WTC11 (cell line): ENCODE measurements around the gene ACTN1. TPM values are rescaled to one million over a fixed set of nuclear protein-coding genes. Genes with fewer than 3 reads are reported as not detected.

Source experiments
- ATAC-seq: fragments of 200-7000 bp; cut with Tn5 transposase; 2 replicates; pipeline ENCODE4 v1.10.0; 2021; ENCODE audit warnings: mild to moderate bottlenecking, moderate library complexity
- CTCF ChIA-PET: fragments of 300-600 bp; sonication (Branson Sonifier 250); formaldehyde crosslinking; loops from one replicate; lab custom pipeline; 2021; ENCODE audit warnings: antibody characterized with exemption; lab: Charles Lee
- POLR2A ChIA-PET: fragments of 350-600 bp; sonication (Branson Sonifier 250); formaldehyde crosslinking; loops from one replicate; lab custom pipeline; 2021; ENCODE audit warnings: antibody characterized with exemption; lab: Charles Lee
- DNase-seq: peaks from one replicate; pipeline ENCODE4 v3.0.0; 2021; ENCODE audit warnings: low spot score
- H3K27ac Mint-ChIP-seq: 2 replicates; pipeline ENCODE4 v1.8.0; 2021; ENCODE audit warnings: mixed read lengths
- H3K27me3 Mint-ChIP-seq: 2 replicates; pipeline ENCODE4 v1.8.0; 2021; ENCODE audit warnings: low read depth, mild to moderate bottlenecking, moderate library complexity, mixed read lengths
- H3K36me3 Mint-ChIP-seq: 2 replicates; pipeline ENCODE4 v1.8.0; 2021; ENCODE audit warnings: mixed read lengths
- H3K4me1 Mint-ChIP-seq: 2 replicates; pipeline ENCODE4 v1.8.0; 2022; ENCODE audit warnings: mixed read lengths
- H3K4me3 Mint-ChIP-seq: 2 replicates; pipeline ENCODE4 v1.8.0; 2021; ENCODE audit warnings: mild to moderate bottlenecking, moderate library complexity, mixed read lengths
- H3K9me3 Mint-ChIP-seq: 2 replicates; pipeline ENCODE4 v1.8.0; 2021; ENCODE audit warnings: mixed read lengths
- ATF3 ChIP-seq: sonication (generic); formaldehyde crosslinking; conservative IDR thresholded peaks from 2 replicates; pipeline ENCODE4 v1.8.1; 2022; ENCODE audit warnings: mild to moderate bottlenecking, missing genetic modification reagents
- CBFB ChIP-seq: sonication (generic); formaldehyde crosslinking; IDR thresholded peaks from 2 replicates; pipeline ENCODE4 v1.8.1; 2022; ENCODE audit warnings: mild to moderate bottlenecking, low read depth, missing genetic modification reagents
- CREM ChIP-seq: sonication (generic); formaldehyde crosslinking; IDR thresholded peaks from 2 replicates; pipeline ENCODE4 v1.8.1; 2022; ENCODE audit warnings: mild to moderate bottlenecking, missing genetic modification reagents, moderate library complexity
- ELF4 ChIP-seq: sonication (generic); formaldehyde crosslinking; IDR thresholded peaks from 2 replicates; pipeline ENCODE4 v1.8.1; 2022; ENCODE audit warnings: low read depth, mild to moderate bottlenecking, moderate library complexity, missing genetic modification reagents
- EMX1 ChIP-seq: fragments of 250-450 bp; sonication (Bioruptor Pico); IDR thresholded peaks from 2 replicates; pipeline ENCODE4 v1.8.0; 2021; ENCODE audit warnings: mild to moderate bottlenecking
- FOXJ3 ChIP-seq: sonication (generic); formaldehyde crosslinking; IDR thresholded peaks from 2 replicates; pipeline ENCODE4 v1.9.0; 2021; ENCODE audit warnings: missing genetic modification reagents, mild to moderate bottlenecking, borderline replicate concordance
- IRF2 ChIP-seq: sonication (generic); formaldehyde crosslinking; IDR thresholded peaks from 2 replicates; pipeline ENCODE4 v1.8.0; 2022; ENCODE audit warnings: low read depth, missing genetic modification reagents, borderline replicate concordance
- MXD4 ChIP-seq: fragments of 250-450 bp; sonication (Bioruptor Pico); IDR thresholded peaks from 2 replicates; pipeline ENCODE4 v1.8.0; 2021; ENCODE audit warnings: mild to moderate bottlenecking, moderate library complexity, borderline replicate concordance
- NFATC4 ChIP-seq: fragments of 250-450 bp; sonication (Bioruptor Pico); IDR thresholded peaks from 2 replicates; pipeline ENCODE4 v1.9.0; 2021; ENCODE audit warnings: mild to moderate bottlenecking
- OVOL2 ChIP-seq: fragments of 250-450 bp; sonication (Bioruptor Pico); IDR thresholded peaks from 2 replicates; pipeline ENCODE4 v1.9.0; 2021; ENCODE audit warnings: mild to moderate bottlenecking, borderline replicate concordance
- RELA ChIP-seq: sonication (generic); formaldehyde crosslinking; IDR thresholded peaks from 2 replicates; pipeline ENCODE4 v1.8.1; 2022; ENCODE audit warnings: missing genetic modification reagents, mild to moderate bottlenecking, borderline replicate concordance
- RORB ChIP-seq: fragments of 250-450 bp; sonication (Bioruptor Pico); IDR thresholded peaks from 2 replicates; pipeline ENCODE4 v1.9.0; 2021; ENCODE audit warnings: mild to moderate bottlenecking
- SMAD3 ChIP-seq: sonication (generic); formaldehyde crosslinking; IDR thresholded peaks from 2 replicates; pipeline ENCODE4 v1.8.0; 2022; ENCODE audit warnings: missing genetic modification reagents, mild to moderate bottlenecking, borderline replicate concordance
- SMAD4 ChIP-seq: sonication (generic); formaldehyde crosslinking; IDR thresholded peaks from 2 replicates; pipeline ENCODE4 v1.8.0; 2022; ENCODE audit warnings: mild to moderate bottlenecking, missing genetic modification reagents
- SP1 ChIP-seq: sonication (generic); formaldehyde crosslinking; conservative IDR thresholded peaks from 2 replicates; pipeline ENCODE4 v1.8.1; 2022; ENCODE audit warnings: missing genetic modification reagents
- ZBTB21 ChIP-seq: sonication (generic); formaldehyde crosslinking; IDR thresholded peaks from 2 replicates; pipeline ENCODE4 v1.8.1; 2023; ENCODE audit warnings: mild to moderate bottlenecking, missing genetic modification reagents, borderline replicate concordance
- ZMAT4 ChIP-seq: fragments of 250-450 bp; sonication (Bioruptor Pico); IDR thresholded peaks from 2 replicates; pipeline ENCODE4 v1.9.0; 2021; ENCODE audit warnings: mild to moderate bottlenecking
- ZNF121 ChIP-seq: sonication (generic); formaldehyde crosslinking; IDR thresholded peaks from 2 replicates; pipeline ENCODE4 v1.8.0; 2023; ENCODE audit warnings: missing genetic modification reagents
- ZNF232 ChIP-seq: sonication (generic); formaldehyde crosslinking; IDR thresholded peaks from 2 replicates; pipeline ENCODE4 v1.8.0; 2022; ENCODE audit warnings: mild to moderate bottlenecking, missing genetic modification reagents
- ZNF317 ChIP-seq: sonication (generic); formaldehyde crosslinking; IDR thresholded peaks from 2 replicates; pipeline ENCODE4 v1.8.1; 2023; ENCODE audit warnings: low read depth, mild to moderate bottlenecking, moderate library complexity, missing genetic modification reagents, borderline replicate concordance
- ZNF671 ChIP-seq: fragments of 250-450 bp; sonication (Bioruptor Pico); IDR thresholded peaks from 2 replicates; pipeline ENCODE4 v1.8.0; 2021; ENCODE audit warnings: mild to moderate bottlenecking
- total RNA-seq: library from RNA; stranded (reverse); gene quantifications from 3 replicates; pipeline ENCODE4 v1.2.3, GENCODE V29; 2021
- TF ChIP-seq, protein P1 (sequence below): sonication (generic); formaldehyde crosslinking; IDR thresholded peaks from 2 replicates; pipeline ENCODE4 v1.8.1; 2023; ENCODE audit warnings: mild to moderate bottlenecking, missing genetic modification reagents
- TF ChIP-seq, protein P2 (sequence below): sonication (generic); formaldehyde crosslinking; IDR thresholded peaks from 2 replicates; pipeline ENCODE4 v1.8.1; 2022; ENCODE audit warnings: low read depth, mild to moderate bottlenecking, moderate library complexity, missing genetic modification reagents, borderline replicate concordance
- TF ChIP-seq, protein P3 (sequence below): sonication (generic); formaldehyde crosslinking; IDR thresholded peaks from 2 replicates; pipeline ENCODE4 v1.8.0; 2023; ENCODE audit warnings: missing genetic modification reagents

The ACTN1 gene
- total RNA-seq, 1 experiment from 2014 or later, result 196 TPM

DNA sequence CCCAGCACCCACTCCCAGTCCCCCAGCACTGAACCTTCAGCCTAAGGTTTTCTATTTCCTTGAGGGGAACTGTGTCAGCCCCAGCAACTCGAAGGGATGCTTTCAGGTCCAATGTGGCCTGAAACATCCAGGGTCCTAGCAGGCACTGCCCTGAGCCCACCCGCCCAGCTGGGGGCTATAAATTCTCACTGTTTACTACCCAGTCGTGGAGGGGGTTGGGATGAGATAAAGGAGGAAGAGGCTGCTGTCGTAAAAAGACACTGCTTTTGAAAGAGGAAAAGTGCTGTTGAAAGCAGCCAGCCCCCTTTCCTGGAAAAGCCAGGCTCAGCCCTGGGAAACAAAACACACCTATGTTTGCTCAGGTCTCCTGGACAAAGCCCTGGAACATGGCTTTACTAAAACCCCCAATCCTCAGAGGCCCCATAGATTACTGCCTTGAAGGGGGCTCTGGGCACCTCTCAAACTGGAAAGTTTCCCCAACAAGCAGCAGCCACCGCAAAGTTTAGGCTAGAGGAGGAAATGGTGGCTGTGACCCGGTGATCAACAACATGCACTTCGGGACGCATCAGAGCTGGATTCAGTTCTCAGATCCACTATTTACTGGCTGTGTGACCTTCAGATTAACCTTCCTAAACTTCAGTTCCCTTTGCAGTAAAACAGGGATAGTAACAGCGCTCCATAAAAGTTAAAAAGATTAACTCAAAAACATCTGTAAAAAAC, 51.0 kb downstream of the ACTN1 start:
- H3K36me3 Mint-ChIP-seq, result peaks cover 36% of the 10 kb centered on the region
- DNase-seq, result no peak
- ChIA-PET CTCF (interaction anchor here (0.8 to 2.4 kb wide), 4 partner anchors 8 to 201 kb away, joined by 3 to 13 read pairs (median 3); no protein-coding TSS in a partner anchor), POLR2A (interaction anchor here (0.9 kb wide), 1 partner anchor 28 kb away, joined by 4 read pairs; no protein-coding TSS in a partner anchor)
- H3K27me3 Mint-ChIP-seq, result no peaks in the 10 kb centered on the region
- H3K9me3 Mint-ChIP-seq, result peaks cover 8% of the 10 kb centered on the region
- ATAC-seq, result no peak
- H3K4me3 Mint-ChIP-seq, result no peak overlapping the region
- peak overlapping the region; percentile 69 for H3K27ac Mint-ChIP-seq
- H3K4me1 Mint-ChIP-seq, result peaks cover 21% of the 10 kb centered on the region
- TF ChIP-seq ZMAT4 (CRISPR knock-in tag) (no peak), EMX1 (CRISPR knock-in tag) (no peak), RORB (no peak), FOXJ3 (CRISPR knock-in tag) (no peak), RELA (no peak), ATF3 (no peak), OVOL2 (no peak), ZNF121 (CRISPR knock-in tag) (no peak), ZBTB21 (no peak), ELF4 (CRISPR knock-in tag) (no peak), NFATC4 (CRISPR knock-in tag) (no peak), SMAD4 (CRISPR knock-in tag) (no peak)
- TF ChIP-seq, protein P1, sequence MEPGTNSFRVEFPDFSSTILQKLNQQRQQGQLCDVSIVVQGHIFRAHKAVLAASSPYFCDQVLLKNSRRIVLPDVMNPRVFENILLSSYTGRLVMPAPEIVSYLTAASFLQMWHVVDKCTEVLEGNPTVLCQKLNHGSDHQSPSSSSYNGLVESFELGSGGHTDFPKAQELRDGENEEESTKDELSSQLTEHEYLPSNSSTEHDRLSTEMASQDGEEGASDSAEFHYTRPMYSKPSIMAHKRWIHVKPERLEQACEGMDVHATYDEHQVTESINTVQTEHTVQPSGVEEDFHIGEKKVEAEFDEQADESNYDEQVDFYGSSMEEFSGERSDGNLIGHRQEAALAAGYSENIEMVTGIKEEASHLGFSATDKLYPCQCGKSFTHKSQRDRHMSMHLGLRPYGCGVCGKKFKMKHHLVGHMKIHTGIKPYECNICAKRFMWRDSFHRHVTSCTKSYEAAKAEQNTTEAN (CRISPR knock-in tag), result no peak
- TF ChIP-seq, protein P2, sequence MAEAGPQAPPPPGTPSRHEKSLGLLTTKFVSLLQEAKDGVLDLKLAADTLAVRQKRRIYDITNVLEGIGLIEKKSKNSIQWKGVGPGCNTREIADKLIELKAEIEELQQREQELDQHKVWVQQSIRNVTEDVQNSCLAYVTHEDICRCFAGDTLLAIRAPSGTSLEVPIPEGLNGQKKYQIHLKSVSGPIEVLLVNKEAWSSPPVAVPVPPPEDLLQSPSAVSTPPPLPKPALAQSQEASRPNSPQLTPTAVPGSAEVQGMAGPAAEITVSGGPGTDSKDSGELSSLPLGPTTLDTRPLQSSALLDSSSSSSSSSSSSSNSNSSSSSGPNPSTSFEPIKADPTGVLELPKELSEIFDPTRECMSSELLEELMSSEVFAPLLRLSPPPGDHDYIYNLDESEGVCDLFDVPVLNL (CRISPR knock-in tag), result no peak
- TF ChIP-seq, protein P3, sequence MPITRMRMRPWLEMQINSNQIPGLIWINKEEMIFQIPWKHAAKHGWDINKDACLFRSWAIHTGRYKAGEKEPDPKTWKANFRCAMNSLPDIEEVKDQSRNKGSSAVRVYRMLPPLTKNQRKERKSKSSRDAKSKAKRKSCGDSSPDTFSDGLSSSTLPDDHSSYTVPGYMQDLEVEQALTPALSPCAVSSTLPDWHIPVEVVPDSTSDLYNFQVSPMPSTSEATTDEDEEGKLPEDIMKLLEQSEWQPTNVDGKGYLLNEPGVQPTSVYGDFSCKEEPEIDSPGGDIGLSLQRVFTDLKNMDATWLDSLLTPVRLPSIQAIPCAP (CRISPR knock-in tag), result no peak

DNA sequence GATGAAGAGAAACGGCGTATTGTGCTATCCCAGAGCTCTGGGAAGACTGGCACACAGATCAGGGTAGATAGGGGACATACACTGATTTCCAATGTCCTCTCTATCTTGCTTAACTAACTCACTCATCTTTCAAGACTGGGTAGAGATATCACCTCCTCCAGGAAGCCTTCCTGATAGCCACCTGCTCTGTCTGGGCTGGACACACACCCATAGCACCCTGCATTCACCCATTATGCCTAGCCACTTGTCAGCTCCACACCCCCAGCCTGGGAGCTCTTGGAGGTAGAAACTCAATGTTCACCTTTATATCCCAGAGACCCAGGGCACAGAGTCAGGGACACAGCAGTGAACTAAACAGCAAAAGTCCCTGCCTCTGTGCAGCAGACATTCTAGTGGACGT, 52.0 kb downstream of the ACTN1 start:
- DNase-seq (no peak), ATAC-seq (no peak)
- no peak for TF ChIP-seq ZNF317 (CRISPR knock-in tag)
- no peak for TF ChIP-seq MXD4 (CRISPR knock-in tag)
- no peak for TF ChIP-seq SMAD3 (CRISPR knock-in tag)
- TF ChIP-seq IRF2 (CRISPR knock-in tag), result no peak
- TF ChIP-seq ZNF232 (CRISPR knock-in tag), result no peak
- TF ChIP-seq CREM, result no peak
- no peak for TF ChIP-seq SP1 (CRISPR knock-in tag)
- TF ChIP-seq CBFB (CRISPR knock-in tag), result no peak
- TF ChIP-seq ZNF671 (CRISPR knock-in tag), result no peak
- peaks cover 40% of the 10 kb centered on the region for H3K36me3 Mint-ChIP-seq
- H3K4me3 Mint-ChIP-seq, result no peak overlapping the region
- ChIA-PET POLR2A (no interaction called here), CTCF (interaction anchor here (1.1 to 6.3 kb wide), 11 partner anchors 9 to 202 kb away, joined by 3 to 48 read pairs (median 5); no protein-coding TSS in a partner anchor)
- H3K27ac Mint-ChIP-seq, result no peak overlapping the region
- H3K27me3 Mint-ChIP-seq, result no peaks in the 10 kb centered on the region
- H3K9me3 Mint-ChIP-seq, result peaks cover 8% of the 10 kb centered on the region
- H3K4me1 Mint-ChIP-seq, result peaks cover 27% of the 10 kb centered on the region
